GM12878 (cell line): Measurements from ENCODE around the gene DOCK1. TPM values are rescaled to one million over a fixed set of nuclear protein-coding genes. Genes with fewer than 3 reads are reported as not detected.

Experiments used
- ATAC-seq: fragments of 200-7000 bp; cut with Tn5 transposase; 3 replicates; pipeline ENCODE4 v1.9.1; 2020; ENCODE audit warnings: mild to moderate bottlenecking, moderate library complexity
- BruUV-seq: library from RNA; stranded (reverse); fragments of 400-500 nt; replicated peaks from 2 replicates; lab custom pipeline; 2021; lab: Mats Ljungman, UMichigan
- CTCF ChIA-PET: fragments of 300-600 bp; sonication (Branson Sonifier 250); formaldehyde crosslinking; extraction: SDS; loops from one replicate; lab custom pipeline; 2021; ENCODE audit warnings: inconsistent platforms; lab: Yijun Ruan, JAX
- POLR2A ChIA-PET: fragments of 350-600 bp; formaldehyde crosslinking; extraction: SDS; loops from one replicate; lab custom pipeline; 2021; ENCODE audit warnings: inconsistent platforms; lab: Charles Lee
- RAD21 ChIA-PET: fragments of 300-600 bp; sonication (Branson Sonifier 250); formaldehyde crosslinking; loops from one replicate; lab custom pipeline; 2023; ENCODE audit warnings: antibody characterized with exemption; ENCODE audit not compliant: unreplicated experiment; lab: Charles Lee
- SMC1A ChIA-PET: fragments of 300-600 bp; sonication (Branson Sonifier 250); formaldehyde crosslinking; loops from one replicate; lab custom pipeline; 2023; ENCODE audit not compliant: unreplicated experiment, uncharacterized antibody; lab: Charles Lee
- DNase-seq: peaks from one replicate; pipeline ENCODE4 v3.0.0-alpha.2; 2011; ENCODE audit warnings: low read depth, low spot score
- FAIRE-seq: peaks from 3 replicates; lab custom pipeline; 2011; peaks lifted over from hg19 to GRCh38; lab: Jason Lieb, UNC
- H2AFZ ChIP-seq: 2 replicates; pipeline ENCODE4 v1.6.0; 2011; ENCODE audit warnings: low read depth, low read length, control low read depth; ENCODE audit not compliant: control insufficient read depth
- H3K27ac ChIP-seq: 2 replicates; pipeline ENCODE4 v1.5.1; 2011; ENCODE audit warnings: control low read depth; ENCODE audit not compliant: control insufficient read depth, insufficient read depth
- H3K27me3 ChIP-seq, 2 experiments: replicated peaks in 1 of 2; 2 replicates each; pipeline versions ENCODE4 v1.6.0 to v1.6.1; 2011; ENCODE audit warnings: low read length in 1 of 2; ENCODE audit not compliant: control insufficient read depth in 2 of 2, insufficient read depth in 2 of 2
- H3K36me3 ChIP-seq, 2 experiments: 2 replicates each; pipeline ENCODE4 v1.5.1; 2011; ENCODE audit warnings: low read length in 1 of 2; ENCODE audit not compliant: control insufficient read depth in 2 of 2, insufficient read depth in 2 of 2
- H3K4me1 ChIP-seq: 2 replicates; pipeline ENCODE4 v1.6.1; 2011; ENCODE audit warnings: mild to moderate bottlenecking, low read length, moderate library complexity, mixed read lengths; ENCODE audit not compliant: control insufficient read depth, insufficient read depth
- H3K4me2 ChIP-seq: 2 replicates; pipeline ENCODE4 v1.6.0; 2011; ENCODE audit warnings: control low read depth; ENCODE audit not compliant: control insufficient read depth, insufficient read depth
- H3K4me3 ChIP-seq: fragments of 200-600 bp; sonication (generic); 2 replicates; pipeline ENCODE4 v1.5.1; 2016
- H3K79me2 ChIP-seq: 2 replicates; pipeline ENCODE4 v1.6.0; 2011; ENCODE audit warnings: low read length; ENCODE audit not compliant: control insufficient read depth, insufficient read depth
- H3K9ac ChIP-seq: 2 replicates; pipeline ENCODE4 v1.8.0; 2011; ENCODE audit warnings: low read length, control low read depth, mixed read lengths; ENCODE audit not compliant: control insufficient read depth, insufficient read depth
- H3K9me3 ChIP-seq: replicated peaks from 3 replicates; pipeline ENCODE4 v1.5.1; 2011; ENCODE audit warnings: mild to moderate bottlenecking, low read length; ENCODE audit not compliant: control insufficient read depth, insufficient read depth
- H4K20me1 ChIP-seq: 2 replicates; pipeline ENCODE4 v1.6.0; 2011; ENCODE audit not compliant: control insufficient read depth, insufficient read depth
- BCL11A ChIP-seq: IDR thresholded peaks from 2 replicates; pipeline ENCODE4 v1.6.1; 2011; ENCODE audit warnings: low read depth, low read length
- BRCA1 ChIP-seq: IDR thresholded peaks from 2 replicates; pipeline ENCODE4 v1.6.1; 2011; ENCODE audit warnings: low read depth, low read length, improper control_type of control experiment
- CHD1 ChIP-seq: IDR thresholded peaks from 2 replicates; pipeline ENCODE4 v1.6.1; 2012; ENCODE audit warnings: low read depth, low read length, improper control_type of control experiment
- EZH2 ChIP-seq: IDR thresholded peaks from 2 replicates; pipeline ENCODE4 v1.6.1; 2012; ENCODE audit warnings: low read depth, mild to moderate bottlenecking, control low read depth, inconsistent platforms, low read length, borderline replicate concordance; ENCODE audit not compliant: control insufficient read depth
- HDAC6 ChIP-seq: fragments of 200-600 bp; sonication (generic); IDR thresholded peaks from one replicate; pipeline ENCODE4 v1.8.0; 2017; ENCODE audit warnings: antibody characterized with exemption; ENCODE audit not compliant: unreplicated experiment
- JUND ChIP-seq: IDR thresholded peaks from 2 replicates; pipeline ENCODE4 v1.6.1; 2012; ENCODE audit warnings: low read depth, mild to moderate bottlenecking, low read length, improper control_type of control experiment, moderate library complexity
- NRF1 ChIP-seq: conservative IDR thresholded peaks from 2 replicates; pipeline ENCODE4 v1.6.1; 2011; ENCODE audit warnings: mild to moderate bottlenecking, low read depth, low read length, improper control_type of control experiment
- POLR2AphosphoS2 ChIP-seq: IDR thresholded peaks from 2 replicates; pipeline ENCODE4 v1.6.1; 2011; ENCODE audit warnings: low read depth, mild to moderate bottlenecking, low read length, improper control_type of control experiment, moderate library complexity
- POLR2AphosphoS5 ChIP-seq: IDR thresholded peaks from 2 replicates; pipeline ENCODE4 v1.6.1; 2011; ENCODE audit warnings: mild to moderate bottlenecking, low read length, inconsistent platforms
- POU2F2 ChIP-seq: IDR thresholded peaks from 3 replicates; pipeline ENCODE4 v1.6.1; 2011; ENCODE audit warnings: low read depth, mild to moderate bottlenecking, low read length, borderline replicate concordance
- RFX5 ChIP-seq: IDR thresholded peaks from 2 replicates; pipeline ENCODE4 v1.6.1; 2011; ENCODE audit warnings: low read depth, low read length, improper control_type of control experiment
- SIN3A ChIP-seq: IDR thresholded peaks from 2 replicates; pipeline ENCODE4 v1.6.1; 2012; ENCODE audit warnings: low read depth, low read length, improper control_type of control experiment
- YBX1 ChIP-seq: fragments of 450-650 bp; IDR thresholded peaks from 2 replicates; pipeline ENCODE4 v1.6.1; 2016; ENCODE audit warnings: antibody characterized with exemption
- ZNF622 ChIP-seq: fragments of 450-650 bp; IDR thresholded peaks from 2 replicates; pipeline ENCODE4 v1.6.1; 2017; ENCODE audit warnings: mild to moderate bottlenecking, inconsistent platforms
- ZSCAN29 ChIP-seq: fragments of 450-650 bp; IDR thresholded peaks from 2 replicates; pipeline ENCODE4 v1.6.1; 2017; ENCODE audit warnings: mild to moderate bottlenecking, moderate library complexity
- in situ Hi-C: fragments of 300-500 bp; cut with MboI; formaldehyde crosslinking; loops from 9 replicates; pipeline ENCODE4 v1.14.3; 2018; ENCODE audit warnings: mixed read lengths
- intact Hi-C: fragments of 100-400 bp; cut with micrococcal nuclease; formaldehyde crosslinking; loops from one replicate; pipeline ENCODE4 v1.14.2; 2022; ENCODE audit not compliant: unreplicated experiment
- polyA plus RNA-seq, 11 experiments: library from polyadenylated mRNA; depleted of rRNA in 4 of 11; unstranded in 6 of 11; stranded (reverse) in 5 of 11; fragments of >200 nt; fragmentation: Nextera tagmentation in 4 of 11; fragmentation: Illumina TruSeq in 1 of 11; extraction: Ambion mirVana in 4 of 11; extraction: Trizol in 1 of 11; gene quantifications; 1 replicate in 1 of 11; 2 replicates in 10 of 11; pipeline versions ENCODE4 v1.2.1 to v1.2.3, GENCODE V29; 2011 to 2016; ENCODE audit warnings: inconsistent platforms in 2 of 11, missing spikeins in 2 of 11, low read depth in 1 of 11
- total RNA-seq, 4 experiments: library from RNA; depleted of rRNA in 3 of 4; stranded (reverse); fragments of >200 nt in 3 of 4; fragmentation: Illumina TruSeq in 1 of 4; extraction: Trizol in 1 of 4; gene quantifications; 2 replicates each; pipeline versions ENCODE4 v1.2.1 to v1.2.3, GENCODE V29; 2013 to 2021
- TF ChIP-seq, protein P1 (sequence below): IDR thresholded peaks from 2 replicates; pipeline ENCODE4 v1.6.1; 2011; ENCODE audit warnings: borderline replicate concordance, low read depth, mild to moderate bottlenecking, moderate library complexity, mixed read lengths, low read length; ENCODE audit not compliant: insufficient read depth; ENCODE audit errors: extremely low read length
- TF ChIP-seq, protein P2 (sequence below): fragments of 450-650 bp; IDR thresholded peaks from 2 replicates; pipeline ENCODE4 v1.6.1; 2017; ENCODE audit warnings: low read depth, mild to moderate bottlenecking, moderate library complexity

DOCK1 gene
- total and polyA plus RNA-seq, 10 of the 15 experiments (the other 5 are each of a cell fraction or from before 2014, with no cell fraction given), result 0.05 to 0.18 TPM; not detected in 8

DNA sequence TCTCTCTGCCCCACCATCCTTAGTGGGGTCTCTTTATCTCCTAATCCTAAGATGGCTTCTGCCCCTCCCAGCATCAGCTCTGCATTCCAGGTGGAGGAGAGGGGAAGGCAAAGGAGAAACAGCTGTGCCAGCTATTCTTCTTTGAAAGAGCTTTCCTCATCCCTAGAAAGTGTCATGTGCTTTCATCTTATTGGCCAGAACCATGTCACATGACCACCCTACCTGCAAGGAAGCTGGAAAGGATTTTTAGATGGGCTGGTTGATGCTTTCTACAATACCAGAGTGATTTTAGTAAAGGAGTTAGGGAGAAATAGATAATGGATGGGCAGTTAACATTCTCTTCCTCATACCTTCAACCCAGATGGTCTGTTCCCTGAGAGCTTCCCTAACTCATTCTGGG, 150.0 kb downstream of the DOCK1 start:
- Histone ChIP-seq H3K27ac (no peak overlapping the region), H3K9ac (no peak overlapping the region), H2AFZ (no peak overlapping the region), H4K20me1 (no peaks in the 10 kb centered on the region), H3K4me3 (no peak overlapping the region), H3K27me3 (no peaks in the 10 kb centered on the region), H3K4me1 (no peaks in the 10 kb centered on the region), H3K79me2 (no peaks in the 10 kb centered on the region), H3K36me3 (no peaks in the 10 kb centered on the region), H3K4me2 (no peak overlapping the region), H3K9me3 (no peaks in the 10 kb centered on the region)
- ChIA-PET CTCF (no interaction called here), RAD21 (no interaction called here), SMC1A (no interaction called here), POLR2A (no interaction called here)
- no TSS peak for BruUV-seq
- DNase-seq (no peak), FAIRE-seq (no peak), ATAC-seq (no peak)
- TF ChIP-seq POU2F2 (no peak), NRF1 (no peak), JUND (no peak), ZSCAN29 (no peak), HDAC6 (no peak), SIN3A (no peak), POLR2AphosphoS2 (no peak), RFX5 (no peak), BRCA1 (no peak), CHD1 (no peak), BCL11A (no peak), YBX1 (no peak), EZH2 (no peak), ZNF622 (no peak), POLR2AphosphoS5 (no peak)
- TF ChIP-seq, protein P1, sequence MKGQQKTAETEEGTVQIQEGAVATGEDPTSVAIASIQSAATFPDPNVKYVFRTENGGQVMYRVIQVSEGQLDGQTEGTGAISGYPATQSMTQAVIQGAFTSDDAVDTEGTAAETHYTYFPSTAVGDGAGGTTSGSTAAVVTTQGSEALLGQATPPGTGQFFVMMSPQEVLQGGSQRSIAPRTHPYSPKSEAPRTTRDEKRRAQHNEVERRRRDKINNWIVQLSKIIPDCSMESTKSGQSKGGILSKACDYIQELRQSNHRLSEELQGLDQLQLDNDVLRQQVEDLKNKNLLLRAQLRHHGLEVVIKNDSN, result no peak
- TF ChIP-seq, protein P2, sequence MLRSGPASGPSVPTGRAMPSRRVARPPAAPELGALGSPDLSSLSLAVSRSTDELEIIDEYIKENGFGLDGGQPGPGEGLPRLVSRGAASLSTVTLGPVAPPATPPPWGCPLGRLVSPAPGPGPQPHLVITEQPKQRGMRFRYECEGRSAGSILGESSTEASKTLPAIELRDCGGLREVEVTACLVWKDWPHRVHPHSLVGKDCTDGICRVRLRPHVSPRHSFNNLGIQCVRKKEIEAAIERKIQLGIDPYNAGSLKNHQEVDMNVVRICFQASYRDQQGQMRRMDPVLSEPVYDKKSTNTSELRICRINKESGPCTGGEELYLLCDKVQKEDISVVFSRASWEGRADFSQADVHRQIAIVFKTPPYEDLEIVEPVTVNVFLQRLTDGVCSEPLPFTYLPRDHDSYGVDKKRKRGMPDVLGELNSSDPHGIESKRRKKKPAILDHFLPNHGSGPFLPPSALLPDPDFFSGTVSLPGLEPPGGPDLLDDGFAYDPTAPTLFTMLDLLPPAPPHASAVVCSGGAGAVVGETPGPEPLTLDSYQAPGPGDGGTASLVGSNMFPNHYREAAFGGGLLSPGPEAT, result no peak
- intact Hi-C loops, result no loop called here
- in situ Hi-C loops, result no loop called here
